Non-pigmented ciliary epithelial cell (primary cell): Measurements from ENCODE around the gene BHLHE23.

Experiments used
- DNase-seq: peaks from one replicate; pipeline ENCODE4 v3.0.0-alpha.2; 2010; ENCODE audit warnings: low read depth

BHLHE23 gene

GRCh38 chr20:63009045-63009961, 2.5 kb upstream of the BHLHE23 start:
- peak; percentile 11 for DNase-seq

GRCh38 chr20:63008541-63009044, 1.8 kb upstream of the BHLHE23 start:
- DNase-seq, result no peak

- DNase-seq, result no peak
These were observed 1.1 kb upstream of the BHLHE23 start for GRCh38 chr20:63007646-63008488.

GRCh38 chr20:63007360-63007645, 539 bp upstream of the BHLHE23 start:
- DNase-seq, result no peak

- DNase-seq, result no peak
These were observed 763 bp downstream of the BHLHE23 start for GRCh38 chr20:63005862-63006539.

- DNase-seq, result no peak
These were observed 1.4 kb downstream of the BHLHE23 start for GRCh38 chr20:63005365-63005861.

GRCh38 chr20:63004607-63005364, 2.0 kb downstream of the BHLHE23 start:
- no peak for DNase-seq

GRCh38 chr20:63003546-63003945, 3.2 kb downstream of the BHLHE23 start:
- DNase-seq, result no peak

- no peak for DNase-seq
These were observed 4.3 kb downstream of the BHLHE23 start for GRCh38 chr20:63002511-63002910.

GRCh38 chr20:63000958-63001357, 5.8 kb downstream of the BHLHE23 start:
- DNase-seq, result no peak

- no peak for DNase-seq
These were observed 6.7 kb downstream of the BHLHE23 start for GRCh38 chr20:63000036-63000435.

- no peak for DNase-seq
These were observed 7.2 kb downstream of the BHLHE23 start for GRCh38 chr20:62999580-62999979.

GRCh38 chr20:62998449-62998848, 8.3 kb downstream of the BHLHE23 start:
- DNase-seq, result no peak

- no peak for DNase-seq
These were observed 9.2 kb downstream of the BHLHE23 start for GRCh38 chr20:62997417-62998035.

GRCh38 chr20:62996596-62996982, 10.2 kb downstream of the BHLHE23 start:
- no peak for DNase-seq

- DNase-seq, result no peak
These were observed 10.7 kb downstream of the BHLHE23 start for GRCh38 chr20:62995898-62996595.

- DNase-seq, result no peak
These were observed 11.3 kb downstream of the BHLHE23 start for GRCh38 chr20:62995481-62995880.

- no peak for DNase-seq
These were observed 11.9 kb downstream of the BHLHE23 start for GRCh38 chr20:62994869-62995281.

GRCh38 chr20:62993856-62994494, 12.8 kb downstream of the BHLHE23 start:
- no peak for DNase-seq

GRCh38 chr20:62991863-62992262, 14.9 kb downstream of the BHLHE23 start:
- DNase-seq, result no peak
